ENCODE data around the gene CCL15.

DNA sequence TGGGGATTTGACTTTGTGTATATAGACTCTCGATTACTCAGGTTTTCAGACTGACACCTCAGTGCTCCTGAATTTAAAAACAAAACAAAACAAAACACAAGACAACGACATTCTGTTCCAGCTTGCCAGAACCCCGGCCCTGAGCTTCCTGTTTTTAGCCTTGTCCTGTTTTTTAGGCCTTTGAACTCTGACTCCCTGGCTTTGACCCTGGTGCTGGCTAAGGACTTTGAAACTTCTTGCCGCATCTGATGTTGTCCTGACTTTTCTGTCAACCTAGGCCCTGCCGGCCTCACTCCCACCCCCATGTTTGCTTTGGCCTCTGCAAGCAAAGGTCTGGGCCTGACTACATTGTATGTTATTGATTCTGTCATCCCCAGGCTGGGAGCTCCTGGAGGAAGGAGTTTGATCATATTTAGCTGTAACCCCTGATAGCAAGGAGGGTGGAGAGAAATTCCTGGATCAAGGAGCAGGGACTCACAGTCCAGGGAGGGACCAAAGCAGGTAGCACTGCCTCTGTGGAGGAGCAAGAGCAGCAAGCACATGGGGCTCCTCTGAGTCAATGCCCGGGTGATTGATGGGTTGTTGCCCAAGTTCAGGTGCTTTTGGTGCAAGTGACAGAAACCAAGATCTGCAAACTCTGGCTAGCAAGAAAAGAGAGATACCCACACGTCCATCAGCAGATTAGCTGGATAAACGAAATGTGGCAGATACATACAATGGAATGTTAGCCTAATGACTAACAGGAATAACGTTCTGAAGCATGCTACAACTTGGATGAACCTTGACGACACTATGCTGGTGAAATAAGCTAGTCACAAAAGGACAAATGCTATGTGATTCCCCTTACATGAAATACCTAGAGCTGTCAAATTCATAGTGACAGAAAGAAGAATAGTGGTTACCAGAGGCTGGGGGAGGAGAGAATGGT is 27.8 kb downstream of the CCL15 start:
- TF ChIP-seq RELA (CRISPR knock-in tag; IDR thresholded peaks at IDR 0.05; ENCODE audit: borderline replicate concordance) (no peak), TEAD4 (CRISPR knock-in tag; IDR thresholded peaks at IDR 0.05) (no peak)
- TF ChIP-seq, protein P1, sequence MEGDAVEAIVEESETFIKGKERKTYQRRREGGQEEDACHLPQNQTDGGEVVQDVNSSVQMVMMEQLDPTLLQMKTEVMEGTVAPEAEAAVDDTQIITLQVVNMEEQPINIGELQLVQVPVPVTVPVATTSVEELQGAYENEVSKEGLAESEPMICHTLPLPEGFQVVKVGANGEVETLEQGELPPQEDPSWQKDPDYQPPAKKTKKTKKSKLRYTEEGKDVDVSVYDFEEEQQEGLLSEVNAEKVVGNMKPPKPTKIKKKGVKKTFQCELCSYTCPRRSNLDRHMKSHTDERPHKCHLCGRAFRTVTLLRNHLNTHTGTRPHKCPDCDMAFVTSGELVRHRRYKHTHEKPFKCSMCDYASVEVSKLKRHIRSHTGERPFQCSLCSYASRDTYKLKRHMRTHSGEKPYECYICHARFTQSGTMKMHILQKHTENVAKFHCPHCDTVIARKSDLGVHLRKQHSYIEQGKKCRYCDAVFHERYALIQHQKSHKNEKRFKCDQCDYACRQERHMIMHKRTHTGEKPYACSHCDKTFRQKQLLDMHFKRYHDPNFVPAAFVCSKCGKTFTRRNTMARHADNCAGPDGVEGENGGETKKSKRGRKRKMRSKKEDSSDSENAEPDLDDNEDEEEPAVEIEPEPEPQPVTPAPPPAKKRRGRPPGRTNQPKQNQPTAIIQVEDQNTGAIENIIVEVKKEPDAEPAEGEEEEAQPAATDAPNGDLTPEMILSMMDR (IDR thresholded peaks at IDR 0.05): no peak
- TF ChIP-seq, protein P2, sequence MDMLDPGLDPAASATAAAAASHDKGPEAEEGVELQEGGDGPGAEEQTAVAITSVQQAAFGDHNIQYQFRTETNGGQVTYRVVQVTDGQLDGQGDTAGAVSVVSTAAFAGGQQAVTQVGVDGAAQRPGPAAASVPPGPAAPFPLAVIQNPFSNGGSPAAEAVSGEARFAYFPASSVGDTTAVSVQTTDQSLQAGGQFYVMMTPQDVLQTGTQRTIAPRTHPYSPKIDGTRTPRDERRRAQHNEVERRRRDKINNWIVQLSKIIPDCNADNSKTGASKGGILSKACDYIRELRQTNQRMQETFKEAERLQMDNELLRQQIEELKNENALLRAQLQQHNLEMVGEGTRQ (CRISPR knock-in tag; IDR thresholded peaks at IDR 0.05): no peak
- TF ChIP-seq, protein P3, sequence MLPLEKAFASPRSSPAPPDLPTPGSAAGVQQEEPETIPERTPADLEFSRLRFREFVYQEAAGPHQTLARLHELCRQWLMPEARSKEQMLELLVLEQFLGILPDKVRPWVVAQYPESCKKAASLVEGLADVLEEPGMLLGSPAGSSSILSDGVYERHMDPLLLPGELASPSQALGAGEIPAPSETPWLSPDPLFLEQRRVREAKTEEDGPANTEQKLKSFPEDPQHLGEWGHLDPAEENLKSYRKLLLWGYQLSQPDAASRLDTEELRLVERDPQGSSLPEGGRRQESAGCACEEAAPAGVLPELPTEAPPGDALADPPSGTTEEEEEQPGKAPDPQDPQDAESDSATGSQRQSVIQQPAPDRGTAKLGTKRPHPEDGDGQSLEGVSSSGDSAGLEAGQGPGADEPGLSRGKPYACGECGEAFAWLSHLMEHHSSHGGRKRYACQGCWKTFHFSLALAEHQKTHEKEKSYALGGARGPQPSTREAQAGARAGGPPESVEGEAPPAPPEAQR (CRISPR knock-in tag; IDR thresholded peaks at IDR 0.05): no peak

Data from WTC11 (cell line).